GM18951 (cell line): ENCODE measurements around the gene LDLRAD4.

Experiments used
- POLR2A ChIP-seq: IDR thresholded peaks from 4 replicates; pipeline ENCODE4 v1.6.1; 2011; ENCODE audit warnings: mild to moderate bottlenecking; ENCODE audit not compliant: insufficient read length, insufficient read depth; ENCODE audit errors: extremely low read depth
- in situ Hi-C: fragments of 300-500 bp; cut with MboI; formaldehyde crosslinking; loops from one replicate; pipeline ENCODE4 v1.12.0; 2022; ENCODE audit warnings: low sequenced_read_pairs, mixed read lengths, inconsistent platforms; ENCODE audit not compliant: unreplicated experiment

Gene LDLRAD4

GRCh38 chr18:13437796-13438506, 219.4 kb downstream of the LDLRAD4 start:
- in situ Hi-C loops: no loop called here
- TF ChIP-seq POLR2A: no peak

- in situ Hi-C loops: no loop called here
- TF ChIP-seq POLR2A: no peak
These were observed 220.0 kb downstream of the LDLRAD4 start for GRCh38 chr18:13438507-13439056.

- in situ Hi-C loops: no loop called here
These were observed 220.9 kb downstream of the LDLRAD4 start for GRCh38 chr18:13439461-13439860.

DNA sequence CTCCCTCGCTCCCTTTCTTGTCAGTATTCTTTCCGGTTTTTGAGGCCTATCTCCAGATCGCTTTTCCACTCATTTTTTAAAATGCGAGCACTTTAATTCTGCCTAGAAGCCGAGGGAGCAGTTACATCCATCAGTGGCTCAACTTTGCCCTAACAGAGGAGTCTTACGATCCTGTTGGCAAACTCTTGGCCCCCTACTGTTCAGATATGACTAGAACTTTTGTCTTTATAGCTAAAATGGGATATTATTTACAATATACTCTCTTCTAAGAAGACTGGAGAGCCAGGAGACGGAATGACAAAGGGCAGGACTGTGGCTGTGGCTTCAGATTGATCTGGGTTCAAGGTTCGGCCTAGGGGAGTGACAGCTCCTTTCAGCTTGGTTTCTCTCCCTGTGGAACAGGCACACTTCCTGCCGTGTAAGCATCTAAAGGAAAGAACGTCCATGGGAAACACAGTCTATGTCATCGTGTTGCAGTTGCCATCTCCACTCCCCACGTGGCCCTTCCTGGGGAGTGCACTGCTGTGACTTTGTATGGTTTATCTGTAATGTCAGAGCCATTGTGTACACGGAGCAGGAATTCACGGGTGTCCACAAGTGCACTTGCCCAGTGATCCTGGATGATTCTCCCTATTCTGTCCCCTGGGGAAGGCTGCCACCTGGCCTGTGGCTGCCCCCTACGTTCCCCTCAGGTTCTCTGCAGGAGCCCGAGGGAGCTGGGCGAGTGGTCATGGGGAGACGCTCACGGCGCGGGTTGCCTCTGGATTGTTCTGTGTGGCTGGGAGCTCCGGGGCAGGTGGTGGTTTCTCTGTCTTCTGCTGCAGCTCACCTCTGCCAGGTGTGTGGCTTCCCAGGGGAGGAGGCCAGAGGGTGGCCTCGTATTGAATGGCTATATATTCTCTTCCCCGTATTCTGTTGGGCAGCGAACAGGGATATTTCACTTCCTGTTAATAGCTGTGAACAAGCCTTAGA, 222.0 kb downstream of the LDLRAD4 start:
- in situ Hi-C loops: no loop called here
- no peak for TF ChIP-seq POLR2A

More at GRCh38 chr18:13439461-13439860, 220.9 kb downstream of the LDLRAD4 start:
- no peak for TF ChIP-seq POLR2A

DNA sequence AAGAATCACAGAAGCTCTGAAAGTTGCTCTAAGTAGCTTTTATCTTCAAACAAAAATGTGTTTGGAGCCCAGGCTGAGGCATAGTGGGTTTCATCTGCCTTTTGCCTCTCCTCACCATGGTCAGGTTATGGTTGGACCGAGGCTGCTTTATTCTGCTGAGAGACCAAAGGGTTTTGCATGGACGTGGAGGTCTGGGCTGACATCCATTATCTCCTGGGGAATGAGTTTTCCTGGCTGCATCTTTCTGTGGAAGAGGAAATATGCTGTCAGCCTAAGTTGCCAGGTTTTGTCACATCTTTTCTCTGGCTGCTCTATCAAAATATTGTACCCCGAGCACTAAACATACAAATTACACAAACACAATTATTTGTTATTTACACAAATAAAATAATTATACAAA, 223.2 kb downstream of the LDLRAD4 start:
- in situ Hi-C loops: no loop called here
- TF ChIP-seq POLR2A: no peak

GRCh38 chr18:13442451-13442850, 223.9 kb downstream of the LDLRAD4 start:
- TF ChIP-seq POLR2A: no peak
- in situ Hi-C loops: no loop called here

GRCh38 chr18:13443552-13443951, 225.0 kb downstream of the LDLRAD4 start:
- in situ Hi-C loops: no loop called here
- no peak for TF ChIP-seq POLR2A

GRCh38 chr18:13444430-13445240, 226.1 kb downstream of the LDLRAD4 start:
- in situ Hi-C loops: no loop called here
- no peak for TF ChIP-seq POLR2A

GRCh38 chr18:13445241-13445897, 226.8 kb downstream of the LDLRAD4 start:
- TF ChIP-seq POLR2A: no peak
- in situ Hi-C loops: no loop called here

DNA sequence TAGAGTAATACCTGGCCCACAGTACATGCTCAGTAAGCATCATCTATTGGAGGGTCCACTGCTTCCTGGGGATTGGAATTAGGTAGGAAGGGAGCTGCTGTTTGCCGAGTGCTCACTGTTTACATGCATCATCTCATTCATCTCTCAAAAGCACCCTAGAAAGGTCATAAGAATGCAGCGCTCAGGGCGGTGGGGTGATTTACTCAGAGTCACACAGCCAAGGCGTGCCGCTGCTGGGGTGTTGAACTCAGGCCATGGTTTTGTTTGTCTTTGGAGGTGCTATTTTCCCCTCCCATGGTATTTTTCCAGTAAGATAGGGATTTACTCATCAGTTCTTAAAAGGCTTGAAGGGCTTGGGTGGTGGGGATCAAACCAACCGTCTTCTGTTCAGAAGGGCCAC, 227.5 kb downstream of the LDLRAD4 start:
- in situ Hi-C loops: no loop called here
- no peak for TF ChIP-seq POLR2A

DNA sequence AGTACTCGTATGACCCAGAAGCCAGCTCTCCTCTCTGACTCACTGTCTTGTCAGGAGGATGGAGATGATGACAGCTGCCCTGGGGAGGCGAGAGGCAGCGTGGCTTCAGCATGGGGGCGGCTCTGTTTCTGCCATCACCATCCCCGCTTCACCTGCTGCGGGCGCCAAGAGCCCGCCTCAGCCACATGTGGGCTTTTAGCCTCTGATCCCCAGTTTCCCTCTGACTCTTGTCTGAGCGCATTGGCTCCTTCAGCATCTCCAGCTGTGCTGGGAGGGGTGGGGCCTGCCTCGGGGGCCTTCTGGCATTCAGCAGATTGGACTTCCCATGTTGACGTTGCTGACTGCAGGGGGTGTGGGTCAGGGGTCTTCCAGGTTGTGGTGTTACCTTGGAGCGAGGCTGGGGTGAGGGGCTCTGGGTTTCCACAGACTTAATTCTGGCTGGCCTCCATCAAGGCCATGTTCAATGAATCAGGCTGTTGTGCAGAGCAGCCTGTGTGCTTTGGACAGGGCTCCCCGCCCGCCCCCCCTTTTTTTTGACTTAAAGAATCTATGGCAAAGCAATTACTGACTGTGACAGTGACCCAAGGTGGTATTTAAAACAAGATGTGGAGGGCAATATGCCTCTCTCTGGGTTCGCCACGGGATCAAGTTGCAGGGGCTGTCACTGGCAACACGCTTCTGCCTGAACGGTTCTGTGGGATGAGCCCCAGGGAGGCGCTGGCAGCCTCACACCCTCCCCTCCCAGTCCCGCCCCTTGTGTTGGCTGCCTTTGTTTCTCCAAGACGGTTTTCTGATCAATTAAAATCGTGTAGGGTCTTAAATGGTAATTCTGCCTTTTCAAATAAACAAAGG, 228.3 kb downstream of the LDLRAD4 start:
- TF ChIP-seq POLR2A: no peak
- in situ Hi-C loops: no loop called here
